Karpas-422 (cell line): ENCODE results near the gene INMT. TPM values are rescaled to one million over a fixed set of nuclear protein-coding genes. Genes with fewer than 3 reads are reported as not detected.

ENCODE experiments used
- DNase-seq: peaks from one replicate; pipeline ENCODE4 v3.0.0-alpha.2; 2015
- H2AFZ ChIP-seq: fragments of 200-600 bp; sonication (generic); 2 replicates; pipeline ENCODE4 v1.6.1; 2014; ENCODE audit warnings: antibody characterized with exemption, low read length, mixed read lengths
- H3K27ac ChIP-seq: fragments of 200-600 bp; sonication (generic); 2 replicates; pipeline ENCODE4 v1.5.1; 2014; ENCODE audit warnings: mild to moderate bottlenecking, low read length, moderate library complexity
- H3K27me3 ChIP-seq: fragments of 200-600 bp; sonication (generic); 2 replicates; pipeline ENCODE4 v1.6.1; 2014; ENCODE audit warnings: low read length, mixed read lengths
- H3K36me3 ChIP-seq: fragments of 200-600 bp; sonication (generic); 2 replicates; pipeline ENCODE4 v1.6.1; 2014; ENCODE audit warnings: low read length, mixed read lengths; ENCODE audit not compliant: insufficient read depth
- H3K4me1 ChIP-seq: fragments of 200-600 bp; sonication (generic); 2 replicates; pipeline ENCODE4 v1.6.1; 2014; ENCODE audit warnings: mild to moderate bottlenecking, low read length, mixed read lengths
- H3K4me2 ChIP-seq: fragments of 200-600 bp; sonication (generic); 2 replicates; pipeline ENCODE4 v1.6.1; 2014; ENCODE audit warnings: low read length, low read depth, mild to moderate bottlenecking; ENCODE audit not compliant: poor library complexity, severe bottlenecking
- H3K4me3 ChIP-seq: fragments of 200-600 bp; sonication (generic); 2 replicates; pipeline ENCODE4 v1.5.1; 2014; ENCODE audit warnings: mild to moderate bottlenecking, antibody characterized with exemption, low read length, mixed read lengths
- H3K79me2 ChIP-seq: fragments of 200-600 bp; sonication (generic); 2 replicates; pipeline ENCODE4 v1.6.1; 2014; ENCODE audit warnings: mild to moderate bottlenecking, low read length, mixed read lengths
- H3K9ac ChIP-seq: fragments of 200-600 bp; sonication (generic); 2 replicates; pipeline ENCODE4 v1.6.0; 2014; ENCODE audit warnings: low read length
- H3K9me2 ChIP-seq: fragments of 200-600 bp; sonication (generic), shearing (Covaris generic); replicated peaks from 2 replicates; pipeline ENCODE4 v1.6.0; 2014; ENCODE audit warnings: mild to moderate bottlenecking, low read length, moderate library complexity; ENCODE audit not compliant: insufficient read depth
- H3K9me3 ChIP-seq: fragments of 300-700, 200-600 bp; sonication (generic); 2 replicates; pipeline ENCODE4 v1.6.1; 2014; ENCODE audit warnings: low read length, mixed read lengths
- H4K20me1 ChIP-seq: fragments of 200-600 bp; sonication (generic); 2 replicates; pipeline ENCODE4 v1.6.1; 2014; ENCODE audit warnings: mild to moderate bottlenecking, antibody characterized with exemption, low read length, low read depth; ENCODE audit not compliant: insufficient read depth
- total RNA-seq: library from RNA; depleted of rRNA; stranded (reverse); fragments of >200 nt; shearing (Covaris generic); gene quantifications from 2 replicates; pipeline ENCODE4 v1.2.3, GENCODE V29; 2014; ENCODE audit warnings: low replicate concordance

INMT gene
- total RNA-seq, 1 experiment from 2014 or later: not detected

- H4K20me1 ChIP-seq: no peaks in the 10 kb centered on the region
- H3K4me2 ChIP-seq: no peak overlapping the region
- no peak for DNase-seq
- H3K4me3 ChIP-seq: no peak overlapping the region
- H3K27ac ChIP-seq: no peak overlapping the region
- H3K9me3 ChIP-seq: no peaks in the 10 kb centered on the region
- H3K36me3 ChIP-seq: no peaks in the 10 kb centered on the region
- H3K9ac ChIP-seq: no peak overlapping the region
- H3K4me1 ChIP-seq: peaks cover 25% of the 10 kb centered on the region
- no peak overlapping the region for H2AFZ ChIP-seq
- no peaks in the 10 kb centered on the region for H3K79me2 ChIP-seq
- no peaks in the 10 kb centered on the region for H3K9me2 ChIP-seq
- no peaks in the 10 kb centered on the region for H3K27me3 ChIP-seq
Measured at GRCh38 chr7:30730996-30731395, 20.9 kb upstream of the INMT start.

- H3K27ac ChIP-seq: no peak overlapping the region
- no peaks in the 10 kb centered on the region for H3K9me2 ChIP-seq
- H4K20me1 ChIP-seq: no peaks in the 10 kb centered on the region
- H3K9ac ChIP-seq: no peak overlapping the region
- no peaks in the 10 kb centered on the region for H3K9me3 ChIP-seq
- no peak overlapping the region for H3K4me3 ChIP-seq
- H3K4me2 ChIP-seq: no peak overlapping the region
- H2AFZ ChIP-seq: no peak overlapping the region
- H3K27me3 ChIP-seq: no peaks in the 10 kb centered on the region
- no peak for DNase-seq
- peaks cover 20% of the 10 kb centered on the region for H3K4me1 ChIP-seq
- no peaks in the 10 kb centered on the region for H3K79me2 ChIP-seq
- no peaks in the 10 kb centered on the region for H3K36me3 ChIP-seq
Measured at GRCh38 chr7:30731581-30731980, 20.4 kb upstream of the INMT start.

- no peaks in the 10 kb centered on the region for H4K20me1 ChIP-seq
- peaks cover 10% of the 10 kb centered on the region for H3K4me1 ChIP-seq
- H3K9me3 ChIP-seq: no peaks in the 10 kb centered on the region
- H3K9me2 ChIP-seq: no peaks in the 10 kb centered on the region
- H3K4me2 ChIP-seq: no peak overlapping the region
- H3K36me3 ChIP-seq: no peaks in the 10 kb centered on the region
- no peaks in the 10 kb centered on the region for H3K27me3 ChIP-seq
- no peaks in the 10 kb centered on the region for H3K79me2 ChIP-seq
- H3K4me3 ChIP-seq: no peak overlapping the region
- DNase-seq: no peak
- no peak overlapping the region for H3K27ac ChIP-seq
- no peak overlapping the region for H3K9ac ChIP-seq
- no peak overlapping the region for H2AFZ ChIP-seq
Measured at GRCh38 chr7:30732606-30733005, 19.3 kb upstream of the INMT start.

GRCh38 chr7:30733216-30733615 is 18.7 kb upstream of the INMT start:
- Histone ChIP-seq H3K9ac (no peak overlapping the region), H4K20me1 (no peaks in the 10 kb centered on the region), H3K36me3 (no peaks in the 10 kb centered on the region), H3K4me1 (peaks cover 4% of the 10 kb centered on the region), H3K4me3 (no peak overlapping the region), H2AFZ (no peak overlapping the region), H3K79me2 (no peaks in the 10 kb centered on the region), H3K27me3 (no peaks in the 10 kb centered on the region), H3K4me2 (no peak overlapping the region), H3K9me3 (no peaks in the 10 kb centered on the region), H3K9me2 (no peaks in the 10 kb centered on the region), H3K27ac (no peak overlapping the region)
- no peak for DNase-seq

- Histone ChIP-seq H3K9me2 (no peaks in the 10 kb centered on the region), H3K27ac (no peak overlapping the region), H3K4me3 (no peak overlapping the region), H3K79me2 (no peaks in the 10 kb centered on the region), H2AFZ (no peak overlapping the region), H3K4me2 (no peak overlapping the region), H3K27me3 (no peaks in the 10 kb centered on the region), H4K20me1 (no peaks in the 10 kb centered on the region), H3K9me3 (no peaks in the 10 kb centered on the region), H3K36me3 (no peaks in the 10 kb centered on the region), H3K4me1 (no peaks in the 10 kb centered on the region; the same call in 1 of the 2 replicates), H3K9ac (no peak overlapping the region)
- no peak for DNase-seq
Measured at GRCh38 chr7:30733691-30734090, 18.2 kb upstream of the INMT start.

GRCh38 chr7:30734497-30734896 is 17.4 kb upstream of the INMT start:
- DNase-seq: no peak
- no peaks in the 10 kb centered on the region for H3K36me3 ChIP-seq
- no peaks in the 10 kb centered on the region for H3K9me2 ChIP-seq
- no peaks in the 10 kb centered on the region for H4K20me1 ChIP-seq
- no peak overlapping the region for H3K4me3 ChIP-seq
- no peak overlapping the region for H3K4me2 ChIP-seq
- peaks cover 6% of the 10 kb centered on the region for H3K4me1 ChIP-seq
- H3K9ac ChIP-seq: no peak overlapping the region
- H3K27me3 ChIP-seq: no peaks in the 10 kb centered on the region
- H2AFZ ChIP-seq: no peak overlapping the region
- H3K27ac ChIP-seq: no peak overlapping the region
- H3K9me3 ChIP-seq: no peaks in the 10 kb centered on the region
- H3K79me2 ChIP-seq: no peaks in the 10 kb centered on the region

- Histone ChIP-seq H3K9me3 (no peaks in the 10 kb centered on the region), H3K9ac (no peak overlapping the region), H3K27me3 (no peaks in the 10 kb centered on the region), H3K79me2 (no peaks in the 10 kb centered on the region), H3K4me1 (peaks cover 7% of the 10 kb centered on the region), H2AFZ (no peak overlapping the region), H4K20me1 (no peaks in the 10 kb centered on the region), H3K27ac (no peak overlapping the region), H3K9me2 (no peaks in the 10 kb centered on the region), H3K36me3 (no peaks in the 10 kb centered on the region), H3K4me3 (no peak overlapping the region), H3K4me2 (no peak overlapping the region)
- no peak for DNase-seq
Measured at GRCh38 chr7:30735631-30736030, 16.3 kb upstream of the INMT start.

GRCh38 chr7:30736291-30736690 is 15.6 kb upstream of the INMT start:
- Histone ChIP-seq H3K9me3 (no peaks in the 10 kb centered on the region), H3K27ac (no peak overlapping the region), H3K4me1 (peaks cover 7% of the 10 kb centered on the region), H3K4me2 (no peak overlapping the region), H3K9ac (no peak overlapping the region), H4K20me1 (no peaks in the 10 kb centered on the region), H2AFZ (no peak overlapping the region), H3K4me3 (no peak overlapping the region), H3K36me3 (no peaks in the 10 kb centered on the region), H3K79me2 (no peaks in the 10 kb centered on the region), H3K27me3 (no peaks in the 10 kb centered on the region), H3K9me2 (no peaks in the 10 kb centered on the region)
- no peak for DNase-seq
